ENCODE data around the gene PSMA6. TPM values are rescaled to one million over a fixed set of nuclear protein-coding genes. Genes with fewer than 3 reads are reported as not detected.
A peak's percentile ranks its signal among the peaks of the same experiment; 100 is the strongest.

PSMA6 gene
- 100 to 1,000 TPM; 150 to 170 (median 156) TPM for total RNA-seq

GRCh38 chr14:35292051-35292769 lies at the start of gene PSMA6:
PSMA6 (plus strand) TSS chr14:35292382; CDS start chr14:35292477, 95 bp downstream.
- peak within 1 kb of the TSS; percentile 90 to 92 for H3K27ac ChIP-seq
- H3K4me3 ChIP-seq: peak within 1 kb of the TSS; percentile 80 to 91 (median 84)
- no peaks in the 10 kb centered on the region for H3K36me3 ChIP-seq
- DNase-seq (ENCODE audit: low spot score in 2 of 2): peak; percentile 98
- H3K27me3 ChIP-seq: no peaks in the 10 kb centered on the region
- H3K9me3 ChIP-seq: no peaks in the 10 kb centered on the region
- TF ChIP-seq POLR2AphosphoS5 (IDR thresholded peaks at IDR 0.05) (peak; percentile 77 to 91 (median 91)), CTCF (IDR thresholded peaks at IDR 0.05) (no peak), POLR2A (IDR thresholded peaks at IDR 0.05) (peak; percentile 23)
- intact Hi-C loops (cut with DNase I; ENCODE audit: low total_unique reads): no loop called here
- peaks cover 0 to 16% of the 10 kb centered on the region in 2 donors for H3K4me1 ChIP-seq

- H3K4me3 ChIP-seq: no peak overlapping the region
- no peaks in the 10 kb centered on the region for H3K36me3 ChIP-seq
- H3K9me3 ChIP-seq: no peaks in the 10 kb centered on the region
- no peak for DNase-seq (ENCODE audit: low spot score in 2 of 2)
- TF ChIP-seq POLR2A (IDR thresholded peaks at IDR 0.05) (no peak), POLR2AphosphoS5 (IDR thresholded peaks at IDR 0.05) (no peak), CTCF (IDR thresholded peaks at IDR 0.05) (no peak)
- H3K4me1 ChIP-seq: no peaks in the 10 kb centered on the region
- intact Hi-C loops (cut with DNase I; ENCODE audit: low total_unique reads): no loop called here
- H3K27me3 ChIP-seq: no peaks in the 10 kb centered on the region
- H3K27ac ChIP-seq: no peak overlapping the region
Observed at GRCh38 chr14:35242599-35243311, 49.4 kb upstream of the PSMA6 start.

GRCh38 chr14:35243956-35244355 lies 48.2 kb upstream of the PSMA6 start:
- no peaks in the 10 kb centered on the region for H3K4me1 ChIP-seq
- H3K27me3 ChIP-seq: no peaks in the 10 kb centered on the region
- TF ChIP-seq CTCF (IDR thresholded peaks at IDR 0.05) (no peak), POLR2A (IDR thresholded peaks at IDR 0.05) (no peak), POLR2AphosphoS5 (IDR thresholded peaks at IDR 0.05) (no peak)
- H3K36me3 ChIP-seq: no peaks in the 10 kb centered on the region
- H3K27ac ChIP-seq: no peak overlapping the region
- DNase-seq (ENCODE audit: low spot score in 2 of 2): no peak
- no peak overlapping the region for H3K4me3 ChIP-seq
- intact Hi-C loops (cut with DNase I; ENCODE audit: low total_unique reads): no loop called here
- H3K9me3 ChIP-seq: no peaks in the 10 kb centered on the region

- no peak for DNase-seq (ENCODE audit: low spot score in 2 of 2)
- intact Hi-C loops (cut with DNase I; ENCODE audit: low total_unique reads): no loop called here
- TF ChIP-seq POLR2A (IDR thresholded peaks at IDR 0.05) (no peak), CTCF (IDR thresholded peaks at IDR 0.05) (no peak), POLR2AphosphoS5 (IDR thresholded peaks at IDR 0.05) (no peak)
Observed at GRCh38 chr14:35244542-35244941, 47.6 kb upstream of the PSMA6 start.

GRCh38 chr14:35245051-35245450 lies 47.1 kb upstream of the PSMA6 start:
- TF ChIP-seq POLR2AphosphoS5 (IDR thresholded peaks at IDR 0.05): no peak
- no peak for TF ChIP-seq POLR2A (IDR thresholded peaks at IDR 0.05)
- no peak for TF ChIP-seq CTCF (IDR thresholded peaks at IDR 0.05)
- Histone ChIP-seq H3K36me3 (no peaks in the 10 kb centered on the region), H3K27me3 (no peaks in the 10 kb centered on the region), H3K4me3 (no peak overlapping the region), H3K9me3 (no peaks in the 10 kb centered on the region), H3K4me1 (no peaks in the 10 kb centered on the region), H3K27ac (no peak overlapping the region)
- DNase-seq (ENCODE audit: low spot score in 2 of 2): no peak
- intact Hi-C loops (cut with DNase I; ENCODE audit: low total_unique reads): no loop called here

More at GRCh38 chr14:35244542-35244941, 47.6 kb upstream of the PSMA6 start:
- no peaks in the 10 kb centered on the region for H3K4me1 ChIP-seq
- no peaks in the 10 kb centered on the region for H3K27me3 ChIP-seq
- H3K27ac ChIP-seq: no peak overlapping the region
- no peaks in the 10 kb centered on the region for H3K9me3 ChIP-seq
- no peak overlapping the region for H3K4me3 ChIP-seq
- no peaks in the 10 kb centered on the region for H3K36me3 ChIP-seq
